ENCODE results near the gene ALKBH1. TPM values are rescaled to one million over a fixed set of nuclear protein-coding genes. Genes with fewer than 3 reads are reported as not detected.

The ALKBH1 gene
- total and polyA plus RNA-seq, 12 donors, result 3.5 to 18.0 (median 12.0) TPM

DNA sequence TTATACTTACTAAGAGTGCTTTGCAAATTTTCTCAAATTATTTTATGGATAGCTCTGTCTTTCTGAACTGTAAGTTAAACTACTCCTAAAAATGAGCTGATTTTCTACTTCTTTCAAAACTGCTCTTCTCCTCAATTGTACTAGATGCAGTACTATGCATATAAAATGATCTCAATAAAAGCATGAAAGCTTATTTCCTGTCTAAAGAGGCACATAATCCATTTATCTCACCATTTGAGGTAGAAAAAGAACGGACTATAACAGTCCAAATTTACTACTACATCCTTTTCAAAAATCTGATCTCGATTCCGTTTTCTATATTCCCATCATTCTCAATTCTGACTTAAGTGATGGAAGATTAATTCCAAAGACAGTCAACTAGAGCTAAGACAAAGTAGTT, 14.5 kb upstream of the ALKBH1 start:
- WGBS, 4 donors, result 95 to 96% (median 96%) methylated on average over 3 of the region's 3 CpGs
- H3K4me1 ChIP-seq (replicated peaks in 1 of 2), result no peaks in the 10 kb centered on the region
- H3K27ac ChIP-seq, result no peak overlapping the region
- peaks cover 0 to 96% of the 10 kb centered on the region in 2 donors for H3K36me3 ChIP-seq (replicated peaks in 1 of 2)
- H3K4me3 ChIP-seq, result no peak overlapping the region
- no peak for DNase-seq
- H3K27me3 ChIP-seq, result no peaks in the 10 kb centered on the region
- TF ChIP-seq, protein P1, sequence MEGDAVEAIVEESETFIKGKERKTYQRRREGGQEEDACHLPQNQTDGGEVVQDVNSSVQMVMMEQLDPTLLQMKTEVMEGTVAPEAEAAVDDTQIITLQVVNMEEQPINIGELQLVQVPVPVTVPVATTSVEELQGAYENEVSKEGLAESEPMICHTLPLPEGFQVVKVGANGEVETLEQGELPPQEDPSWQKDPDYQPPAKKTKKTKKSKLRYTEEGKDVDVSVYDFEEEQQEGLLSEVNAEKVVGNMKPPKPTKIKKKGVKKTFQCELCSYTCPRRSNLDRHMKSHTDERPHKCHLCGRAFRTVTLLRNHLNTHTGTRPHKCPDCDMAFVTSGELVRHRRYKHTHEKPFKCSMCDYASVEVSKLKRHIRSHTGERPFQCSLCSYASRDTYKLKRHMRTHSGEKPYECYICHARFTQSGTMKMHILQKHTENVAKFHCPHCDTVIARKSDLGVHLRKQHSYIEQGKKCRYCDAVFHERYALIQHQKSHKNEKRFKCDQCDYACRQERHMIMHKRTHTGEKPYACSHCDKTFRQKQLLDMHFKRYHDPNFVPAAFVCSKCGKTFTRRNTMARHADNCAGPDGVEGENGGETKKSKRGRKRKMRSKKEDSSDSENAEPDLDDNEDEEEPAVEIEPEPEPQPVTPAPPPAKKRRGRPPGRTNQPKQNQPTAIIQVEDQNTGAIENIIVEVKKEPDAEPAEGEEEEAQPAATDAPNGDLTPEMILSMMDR (IDR thresholded peaks at IDR 0.05), result no peak
- TF ChIP-seq POLR2A (IDR thresholded peaks at IDR 0.05), result no peak
- intact Hi-C loops (cut with DNase I), result no loop called here
- no peaks in the 10 kb centered on the region for H3K9me3 ChIP-seq (replicated peaks in 1 of 3)

DNA sequence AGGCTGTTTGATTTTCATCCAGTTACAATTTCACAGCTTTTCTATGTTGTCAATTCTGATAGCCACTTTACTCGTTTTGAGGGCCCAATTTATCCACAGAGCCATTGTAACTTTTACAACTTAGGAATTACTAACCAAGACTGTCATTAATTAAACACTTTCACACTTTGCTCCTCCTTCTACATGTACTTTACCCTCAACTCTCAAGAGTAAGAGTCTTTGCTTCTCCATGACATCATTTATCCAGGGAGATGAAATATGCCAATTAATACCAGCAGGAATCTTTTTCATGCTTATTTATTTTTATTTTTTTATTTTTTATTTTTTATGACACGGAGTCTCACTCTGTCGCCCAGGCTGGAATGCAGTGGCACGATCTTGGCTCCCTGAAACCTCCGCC, 13.6 kb upstream of the ALKBH1 start:
- 92 to 95% (median 94%) methylated on average over 5 of the region's 5 CpGs for WGBS, 4 donors

DNA sequence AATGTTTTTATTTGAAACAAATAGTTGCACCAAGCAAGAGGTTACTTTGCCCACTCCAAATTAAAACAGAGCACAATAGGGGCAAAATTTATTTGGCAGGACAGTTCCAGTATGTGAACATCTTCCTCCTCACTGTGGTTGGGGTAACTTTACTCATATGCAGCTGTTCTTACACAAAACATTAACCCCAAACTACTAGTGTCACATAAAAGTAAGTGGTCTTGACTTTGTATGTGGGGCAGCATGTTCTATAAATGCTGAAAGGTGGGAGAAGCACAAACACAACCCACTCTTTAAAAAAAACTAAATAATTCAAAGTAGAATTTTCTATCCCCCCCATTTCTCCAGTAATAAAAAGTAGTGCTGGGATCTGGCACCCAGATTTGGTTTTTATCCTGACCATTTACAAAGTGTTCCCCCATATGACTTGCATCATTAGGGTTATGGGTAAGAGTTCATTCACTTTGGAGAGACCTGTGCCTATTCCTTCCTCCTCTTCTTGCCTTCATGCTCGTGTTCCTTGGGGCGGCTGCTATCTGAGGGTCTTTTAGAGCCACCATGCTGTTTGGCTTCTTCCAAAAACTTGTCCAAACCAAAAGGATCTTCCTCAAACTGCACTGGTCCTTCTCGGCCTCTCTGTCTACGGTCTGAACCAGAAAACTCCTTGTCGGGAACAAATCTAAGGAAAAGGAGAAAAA, 9.9 kb upstream of the ALKBH1 start:
- 79 to 88% (median 82%) methylated on average over 5 of the region's 5 CpGs for WGBS, 4 donors
- TF ChIP-seq, protein P1 (IDR thresholded peaks at IDR 0.05), result no peak
- TF ChIP-seq POLR2A (IDR thresholded peaks at IDR 0.05), result no peak
- DNase-seq, result no peak
- intact Hi-C loops (cut with DNase I), result no loop called here
- Histone ChIP-seq H3K27ac (no peak overlapping the region), H3K27me3 (no peaks in the 10 kb centered on the region), H3K9me3 (replicated peaks in 1 of 3) (no peaks in the 10 kb centered on the region), H3K4me3 (no peak overlapping the region), H3K36me3 (replicated peaks in 1 of 2) (peaks cover 0 to 85% of the 10 kb centered on the region in 2 donors), H3K4me1 (replicated peaks in 1 of 2) (no peaks in the 10 kb centered on the region)

More for the DNA sequence above, 13.6 kb upstream of the ALKBH1 start:
- H3K9me3 ChIP-seq (replicated peaks in 1 of 3), result no peaks in the 10 kb centered on the region
- intact Hi-C loops (cut with DNase I), result no loop called here
- TF ChIP-seq, protein P1 (IDR thresholded peaks at IDR 0.05), result no peak
- no peak for TF ChIP-seq POLR2A (IDR thresholded peaks at IDR 0.05)
- no peaks in the 10 kb centered on the region for H3K4me1 ChIP-seq (replicated peaks in 1 of 2)
- peaks cover 0 to 96% of the 10 kb centered on the region in 2 donors for H3K36me3 ChIP-seq (replicated peaks in 1 of 2)
- no peak overlapping the region for H3K4me3 ChIP-seq
- no peaks in the 10 kb centered on the region for H3K27me3 ChIP-seq
- no peak overlapping the region for H3K27ac ChIP-seq
- no peak for DNase-seq

DNA sequence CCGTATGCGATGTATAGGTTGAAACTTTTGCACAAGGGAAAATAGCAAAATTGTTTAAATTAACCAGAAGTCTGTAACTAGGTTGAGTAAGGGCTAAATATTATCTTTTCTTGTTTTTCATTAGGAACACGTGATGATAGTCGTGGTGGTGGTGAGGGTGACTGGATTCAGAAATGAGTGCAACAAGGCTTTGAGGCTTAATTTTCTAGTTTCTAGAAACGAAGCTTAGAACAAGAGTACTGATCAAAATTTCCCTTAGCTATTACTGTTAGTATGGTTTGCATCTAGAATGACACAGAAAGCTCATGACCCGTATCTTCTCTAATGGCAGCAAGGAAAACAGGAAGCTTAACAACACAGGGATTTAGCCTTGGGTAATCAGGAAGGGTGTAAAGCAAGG, 7.1 kb upstream of the ALKBH1 start:
- no peak overlapping the region for H3K27ac ChIP-seq
- TF ChIP-seq, protein P1 (IDR thresholded peaks at IDR 0.05), result no peak
- TF ChIP-seq POLR2A (IDR thresholded peaks at IDR 0.05), result no peak
- peaks cover 0 to 84% of the 10 kb centered on the region in 2 donors for H3K36me3 ChIP-seq (replicated peaks in 1 of 2)
- peaks cover 0 to 2% of the 10 kb centered on the region in 2 donors for H3K4me1 ChIP-seq (replicated peaks in 1 of 2)
- no peak overlapping the region for H3K4me3 ChIP-seq
- WGBS, 4 donors, result 86 to 91% (median 88%) methylated on average over 6 of the region's 6 CpGs
- no peaks in the 10 kb centered on the region for H3K27me3 ChIP-seq
- intact Hi-C loops (cut with DNase I), result no loop called here
- H3K9me3 ChIP-seq (replicated peaks in 1 of 3), result no peaks in the 10 kb centered on the region
- no peak for DNase-seq
